HG02973 (cell line): ENCODE data around the gene AMACR.
A peak's percentile ranks its signal among the peaks of the same experiment; 100 is the strongest.

Source experiments
- ATAC-seq: cut with Tn5 transposase; IDR thresholded peaks from one replicate; pipeline ENCODE4 v1.9.1; 2021; ENCODE audit warnings: moderate library complexity; ENCODE audit not compliant: unreplicated experiment

The AMACR gene

DNA sequence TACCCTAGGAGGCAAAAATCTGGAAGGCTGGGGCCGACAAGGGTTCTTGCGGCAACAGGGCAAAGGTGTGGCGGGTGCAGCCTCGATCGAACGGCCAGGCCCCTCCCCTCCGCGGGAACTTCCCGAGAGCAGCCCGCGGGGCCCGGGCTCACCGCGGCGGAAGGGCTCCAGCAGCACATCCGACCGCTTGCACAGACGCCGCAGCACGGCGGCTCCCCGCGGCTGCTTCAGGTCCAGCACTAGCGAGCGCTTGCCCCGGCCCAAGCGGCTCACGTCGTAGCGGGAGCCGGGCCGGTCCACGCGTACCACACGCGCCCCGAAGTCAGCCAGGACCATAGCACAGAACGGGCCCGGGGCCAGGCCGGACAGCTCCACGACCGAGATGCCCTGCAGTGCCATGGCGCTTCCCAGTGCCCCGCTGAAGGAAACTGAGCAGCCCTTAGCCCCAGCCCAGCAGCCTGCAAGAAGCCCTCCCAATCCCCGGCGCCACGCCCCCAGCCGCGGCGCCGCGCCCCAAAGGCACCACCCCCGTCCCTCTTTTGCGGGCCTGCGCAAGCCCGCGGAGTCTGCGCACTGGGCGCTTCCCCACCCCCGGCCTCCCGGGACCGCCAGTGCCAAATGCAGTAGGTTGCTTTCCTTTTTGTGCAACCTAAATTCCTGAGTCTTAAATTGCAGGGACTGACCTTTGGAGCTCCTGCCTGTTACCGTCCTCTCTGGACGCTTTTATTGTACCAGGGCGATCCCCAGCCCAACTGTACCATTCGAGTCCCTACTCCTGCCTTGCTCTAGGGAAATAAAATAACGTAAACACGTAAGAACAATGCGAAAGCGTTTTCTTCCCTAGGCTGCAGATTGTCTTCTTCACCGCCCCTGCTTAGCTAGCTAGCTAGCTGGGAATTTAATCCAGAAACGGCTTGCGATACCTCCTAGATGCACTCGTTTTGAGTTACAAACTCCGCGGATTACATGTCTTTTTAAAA, at the start of gene AMACR:
Gene AMACR, minus strand, starts transcription at position 430 of the 980 bp plus-strand sequence. Its CDS starts 31 bp downstream, at position 399.
- ATAC-seq: peak; percentile 91

DNA sequence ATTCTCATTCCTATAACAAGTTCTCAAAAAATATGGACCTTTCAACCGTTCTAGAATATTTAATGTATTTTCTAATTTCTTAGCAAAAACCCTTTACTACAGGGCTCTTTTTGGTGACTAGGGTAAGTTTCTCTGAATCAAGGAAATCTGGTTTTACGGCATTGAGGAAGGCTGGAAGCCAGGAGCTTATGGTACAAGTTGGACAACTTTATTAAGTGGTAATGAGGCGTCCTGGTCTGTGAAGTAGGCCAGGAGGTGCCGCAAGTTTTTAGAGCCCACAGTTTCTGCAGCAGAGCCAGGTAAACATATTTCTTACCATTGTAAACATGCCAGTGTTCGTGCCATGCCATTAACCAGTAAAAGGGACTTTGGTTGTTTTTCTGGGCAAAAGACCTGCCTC, 49.7 kb upstream of the AMACR start:
- no peak for ATAC-seq

DNA sequence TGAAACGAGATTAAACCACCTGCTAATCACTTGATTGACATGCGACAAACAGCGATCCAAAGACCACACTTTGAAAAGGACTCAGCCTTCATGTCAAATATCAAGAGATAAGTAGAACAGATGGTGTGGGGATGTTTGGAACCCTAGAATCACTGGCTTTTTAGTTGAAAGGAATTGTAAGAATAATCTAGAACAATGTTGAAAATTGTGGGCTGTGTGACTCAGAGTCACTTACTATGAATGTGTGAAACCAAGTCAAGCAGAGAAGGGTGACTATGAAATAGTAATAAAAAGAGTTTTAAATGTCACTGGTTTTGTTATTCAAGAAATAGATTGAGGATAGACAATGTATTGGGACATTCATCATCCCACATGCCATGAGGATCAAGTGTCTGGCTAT, 49.3 kb upstream of the AMACR start:
- ATAC-seq: no peak

DNA sequence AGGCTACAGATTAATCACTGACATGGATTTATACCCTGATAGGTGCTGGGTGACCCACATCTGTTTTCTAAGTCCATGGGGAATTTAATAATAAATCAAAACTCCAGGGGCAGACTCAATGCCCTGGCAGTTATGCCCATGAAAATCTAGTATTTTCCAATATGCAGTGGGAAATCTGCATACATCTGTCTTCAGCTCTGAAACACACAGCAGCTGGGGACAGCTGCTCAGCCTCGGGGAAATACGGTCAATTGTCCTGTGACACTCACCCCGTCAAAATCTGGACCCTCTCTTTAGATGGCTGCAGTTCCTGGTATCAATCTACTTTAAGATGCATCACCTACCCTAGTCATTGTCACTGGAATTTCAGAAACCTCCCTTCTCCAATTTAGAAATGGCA, 47.8 kb upstream of the AMACR start:
- no peak for ATAC-seq

DNA sequence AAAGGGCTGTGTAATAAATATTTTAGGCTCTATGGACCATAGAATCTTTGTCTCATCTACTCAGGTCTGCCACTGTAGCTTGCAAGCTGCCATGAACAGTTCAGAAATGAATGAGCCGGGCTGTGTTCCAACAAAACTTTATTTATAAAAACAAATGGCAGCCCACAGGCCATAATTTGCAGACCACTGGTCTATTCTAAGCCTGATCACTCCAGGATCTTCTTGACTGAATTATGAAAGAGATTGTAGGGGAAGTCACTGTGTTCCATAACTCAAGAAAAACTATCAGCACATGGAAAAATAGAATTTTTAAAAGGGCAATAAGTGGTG, 46.5 kb upstream of the AMACR start:
- ATAC-seq: no peak

DNA sequence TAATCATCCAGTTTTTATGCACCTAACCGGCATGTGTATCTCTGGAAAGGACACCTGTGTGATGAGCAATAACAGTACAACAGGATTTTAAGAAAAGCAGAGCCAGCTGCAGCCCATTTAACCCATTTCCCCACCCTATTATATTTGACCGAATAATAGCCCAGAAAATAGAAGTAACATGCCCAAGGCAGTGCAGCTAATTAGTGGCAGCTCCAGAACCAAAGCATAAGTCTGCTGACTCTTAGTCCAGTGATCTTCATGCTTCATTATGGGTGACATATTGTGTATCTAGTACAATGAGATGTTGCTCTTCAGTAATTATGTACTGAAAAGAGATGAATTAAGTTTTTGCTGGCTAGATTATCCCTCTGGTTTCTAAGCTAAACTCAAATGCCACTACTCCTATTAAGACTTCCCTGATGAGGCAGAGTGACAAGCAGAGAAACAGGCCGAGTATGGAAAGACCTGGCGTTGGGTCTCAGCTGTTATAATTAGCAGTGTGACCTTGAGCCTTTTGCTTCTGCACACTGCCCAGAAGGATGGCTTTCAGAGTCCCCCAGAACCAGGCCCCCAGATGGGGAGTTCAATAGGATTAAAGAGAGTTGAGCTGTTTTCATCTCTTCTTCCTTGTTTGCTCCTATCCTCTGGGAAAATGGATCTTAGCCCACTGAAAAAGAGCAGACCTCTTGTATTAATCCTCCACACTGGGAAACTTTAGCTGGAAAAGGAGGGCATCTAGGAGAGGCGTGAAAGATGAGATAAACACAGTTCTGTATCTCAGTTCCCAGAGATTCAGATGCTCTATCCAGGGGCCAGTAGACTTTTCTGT, 45.9 kb upstream of the AMACR start:
- no peak for ATAC-seq

DNA sequence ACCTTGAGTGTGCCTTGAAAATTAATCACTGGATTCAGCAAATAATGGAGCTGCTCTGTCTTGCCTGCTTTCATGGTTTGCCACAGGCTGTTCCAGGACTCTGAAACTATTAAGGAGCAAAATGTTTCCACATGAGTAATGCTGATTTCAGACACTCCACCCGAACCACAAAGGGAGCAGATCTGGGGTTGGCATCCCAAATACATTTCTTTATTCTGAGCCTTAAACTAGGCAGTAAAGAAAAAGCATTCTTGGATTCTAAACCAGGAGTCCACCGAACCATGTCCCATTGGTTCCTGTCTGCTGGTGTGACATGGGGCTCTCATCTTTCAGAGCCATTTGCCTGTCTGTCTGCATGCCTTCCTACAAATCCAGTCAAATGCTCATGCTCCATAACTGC, 45.3 kb upstream of the AMACR start:
- no peak for ATAC-seq

DNA sequence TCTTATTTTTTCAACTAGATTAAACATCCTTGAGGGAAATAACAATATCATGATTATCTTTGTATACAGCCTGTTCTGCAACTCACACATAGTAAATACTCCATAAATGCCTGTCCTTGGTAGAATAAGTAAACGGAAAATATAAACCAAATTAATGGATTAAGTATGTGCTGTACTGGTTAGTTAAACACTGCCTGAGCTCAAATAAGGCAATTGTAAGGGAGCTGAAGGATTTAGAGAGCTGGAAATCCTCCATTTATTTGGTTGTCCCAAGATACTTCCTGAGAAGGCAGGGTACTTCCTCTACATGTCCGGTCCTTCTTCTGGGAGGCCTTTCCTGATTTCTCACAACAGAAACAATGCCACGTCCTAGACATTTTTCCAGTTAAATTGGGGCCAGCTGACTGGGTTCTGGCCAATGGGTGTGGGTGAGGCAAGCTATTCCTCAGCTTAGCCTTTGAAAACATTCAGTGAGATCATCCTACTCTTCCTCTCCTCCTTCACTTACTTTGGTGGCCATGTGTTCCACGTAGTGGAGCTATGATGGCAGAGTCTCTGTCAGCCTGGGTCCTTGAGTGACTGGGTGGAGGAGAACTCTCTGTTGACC, 43.6 kb upstream of the AMACR start:
- no peak for ATAC-seq

DNA sequence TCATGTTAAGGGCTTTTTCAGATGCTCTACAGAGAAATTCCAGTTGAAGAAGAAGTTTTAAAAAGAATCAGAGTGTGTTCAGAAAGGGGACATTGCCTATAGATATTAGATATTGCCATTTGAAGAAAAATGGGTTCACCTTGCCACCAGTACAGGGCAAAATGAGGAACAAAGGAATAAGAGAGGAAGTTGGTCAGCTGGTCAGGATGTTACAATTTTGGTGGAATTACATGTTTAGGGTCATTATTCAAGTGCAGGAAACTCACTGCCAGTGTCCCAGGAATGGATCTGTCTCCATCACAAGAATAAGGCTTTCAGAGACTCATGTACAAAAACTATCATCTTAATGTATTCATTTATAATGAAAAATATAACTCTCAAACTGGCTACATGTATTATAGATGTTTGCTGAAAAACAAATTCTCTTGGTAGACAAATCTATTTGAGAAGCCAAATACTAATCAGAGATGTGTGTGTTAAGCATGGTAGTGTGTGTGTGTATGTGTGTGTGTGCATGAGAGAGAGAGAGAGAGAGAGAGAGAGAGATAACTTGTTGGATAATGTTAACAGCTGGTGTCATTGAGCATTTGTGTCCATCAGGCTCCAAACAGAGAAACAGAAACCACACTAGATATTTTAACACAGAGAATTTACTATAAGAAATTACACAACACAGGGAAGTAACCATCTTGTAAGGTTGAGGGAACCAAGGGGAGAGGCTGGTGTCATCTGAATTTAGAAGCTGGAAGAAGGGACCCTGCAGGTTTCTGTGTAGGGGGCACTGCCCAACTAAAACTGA, 40.1 kb upstream of the AMACR start:
- no peak for ATAC-seq

DNA sequence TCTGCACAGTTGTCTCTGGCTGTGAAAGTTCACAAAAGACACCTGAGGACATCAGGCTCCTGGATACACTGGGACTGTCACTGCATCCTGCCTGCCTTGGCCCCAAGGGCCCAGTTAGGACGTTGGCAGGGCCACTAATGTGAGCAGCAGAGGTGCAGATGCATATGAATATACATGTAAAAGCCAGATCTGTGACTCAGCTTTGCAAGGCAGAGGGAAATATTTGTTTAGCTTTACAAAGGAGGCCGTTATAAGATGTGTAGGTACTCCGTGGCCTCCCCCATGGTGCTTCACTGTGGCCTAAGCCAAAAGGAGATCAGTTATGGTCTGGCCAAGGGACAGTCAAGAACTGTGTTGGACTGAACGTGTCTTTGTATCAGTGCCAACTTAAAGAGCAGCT, 39.3 kb upstream of the AMACR start:
- ATAC-seq: no peak

DNA sequence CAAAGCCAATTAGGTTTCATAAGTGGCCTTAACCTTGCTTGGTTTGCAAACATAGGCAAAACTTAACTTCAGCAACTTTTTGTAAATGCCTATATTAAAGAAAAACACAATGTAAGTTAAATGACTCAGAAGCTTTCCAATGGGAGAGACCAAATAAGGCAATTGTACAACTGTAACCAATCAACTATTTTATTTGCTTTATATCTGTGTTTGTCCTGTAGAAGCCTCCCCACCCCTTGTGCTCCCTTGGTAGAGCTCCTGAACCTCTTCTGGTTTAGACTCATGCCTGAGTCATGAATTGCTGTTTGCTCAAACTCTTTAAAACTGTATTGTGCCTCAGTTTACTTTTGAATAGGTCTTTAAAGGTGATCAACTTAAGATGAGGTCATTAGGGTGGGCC, 38.1 kb upstream of the AMACR start:
- no peak for ATAC-seq

DNA sequence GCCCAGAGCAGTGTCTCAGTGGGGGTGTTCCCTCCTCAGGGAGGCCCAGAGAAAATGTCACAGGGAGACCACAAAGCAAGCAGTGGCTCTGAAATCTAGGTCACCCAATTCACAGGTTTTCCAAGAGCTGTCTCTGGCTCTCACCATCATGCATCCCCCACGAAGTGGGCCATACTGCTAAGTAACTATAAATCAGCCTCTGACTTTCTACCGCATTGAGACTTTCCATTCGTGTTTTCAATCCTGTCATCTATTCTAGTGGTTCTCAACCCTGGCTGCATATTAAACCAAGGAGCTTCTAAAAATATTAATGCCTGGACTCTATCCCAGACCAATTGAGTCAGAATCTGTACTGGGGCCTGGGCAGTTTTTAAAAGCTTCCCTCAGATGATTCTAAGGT, 37.2 kb upstream of the AMACR start:
- ATAC-seq: no peak

DNA sequence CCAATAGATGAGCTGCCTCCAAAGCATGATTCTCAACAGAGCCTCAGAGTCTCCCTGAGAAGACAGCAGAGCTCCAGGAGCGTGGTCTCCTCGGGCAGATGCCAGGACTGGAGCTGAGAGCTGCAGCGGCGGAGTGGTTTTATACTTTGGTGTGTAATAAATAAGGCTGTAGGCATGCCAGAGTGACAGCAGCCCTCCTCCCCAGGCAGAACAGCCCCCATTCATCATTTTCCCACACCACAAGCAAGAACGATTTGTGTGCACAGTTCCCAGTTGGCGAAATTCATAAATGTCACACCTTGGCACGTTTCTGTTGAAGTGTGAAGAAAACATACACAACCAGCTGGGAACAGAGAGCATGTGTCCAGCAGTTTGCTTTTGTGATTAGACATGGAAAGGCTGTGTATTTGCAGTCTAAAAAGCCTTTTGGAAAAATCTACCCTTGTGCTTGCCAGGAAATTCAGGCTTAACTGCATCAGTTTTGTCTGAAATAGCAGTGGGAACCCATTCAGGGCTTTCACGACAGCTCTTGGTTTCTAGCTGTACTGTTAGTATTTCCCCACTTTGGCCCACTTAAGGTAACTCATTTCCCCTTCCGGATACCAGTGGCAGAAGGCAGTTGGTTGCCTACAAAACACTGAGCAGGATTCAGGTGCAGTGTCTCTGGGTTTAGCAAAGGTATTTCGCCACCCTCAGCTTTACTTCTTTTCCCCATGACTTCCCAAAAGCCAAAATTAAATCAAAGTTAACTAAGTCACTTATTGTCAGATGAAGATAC, 35.4 kb upstream of the AMACR start, which contains the start of gene C1QTNF3:
Gene C1QTNF3, minus strand, starts transcription at position 115 of the 778 bp plus-strand sequence. Its CDS starts 88 bp downstream, at position 27.
- no peak for ATAC-seq

DNA sequence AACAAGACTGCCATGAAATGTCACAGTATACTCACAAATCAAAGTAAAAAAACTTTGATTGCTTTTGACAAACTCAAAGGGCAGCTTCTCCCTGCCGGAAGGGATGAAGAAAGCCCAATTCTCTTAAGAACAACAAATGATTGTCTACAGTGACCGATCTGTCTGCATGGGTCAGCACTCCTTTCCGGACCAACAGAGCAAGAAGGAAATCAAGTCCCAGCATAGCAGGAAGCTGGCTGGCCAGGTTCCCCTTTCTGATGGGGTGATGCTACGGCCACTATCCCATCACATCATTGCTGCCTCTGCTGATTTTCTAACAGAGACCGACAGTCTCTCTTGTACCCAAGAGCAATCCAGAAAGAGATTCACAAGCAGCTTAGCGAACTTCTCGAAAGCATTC, 34.5 kb upstream of the AMACR start:
- ATAC-seq: no peak

DNA sequence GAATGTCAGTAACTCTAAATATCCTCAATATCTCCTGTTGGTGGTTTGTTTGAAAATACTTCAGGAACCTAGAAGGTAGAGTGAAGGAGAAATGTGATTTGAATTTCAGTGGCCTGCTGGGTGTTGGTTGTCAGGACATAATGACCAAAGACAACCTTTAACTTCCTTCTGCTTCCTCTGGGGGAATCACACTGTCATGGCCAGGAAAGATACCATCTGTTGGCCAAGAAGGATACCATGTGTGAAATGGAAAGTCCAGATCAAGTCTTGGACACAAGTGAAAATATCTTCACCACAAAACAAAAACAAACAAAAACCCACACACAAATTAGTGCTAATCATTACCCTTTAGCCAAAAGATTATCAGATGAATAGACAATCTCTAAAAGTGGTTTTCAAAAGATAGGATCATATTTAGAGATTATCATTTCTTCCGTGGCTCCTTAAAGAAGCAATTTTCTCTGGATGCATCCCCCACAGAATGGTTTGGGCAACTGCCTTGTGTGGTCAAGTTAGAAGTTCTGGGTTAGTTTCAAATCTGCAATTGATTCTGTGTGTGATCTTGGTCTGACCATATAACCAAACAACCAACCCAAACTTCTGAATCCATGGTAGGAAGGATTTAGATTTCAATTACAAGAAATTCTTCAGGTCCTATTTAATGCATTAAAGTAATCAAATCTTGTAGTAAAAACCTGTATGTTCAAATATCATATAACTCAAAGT, 33.6 kb upstream of the AMACR start:
- ATAC-seq: no peak

DNA sequence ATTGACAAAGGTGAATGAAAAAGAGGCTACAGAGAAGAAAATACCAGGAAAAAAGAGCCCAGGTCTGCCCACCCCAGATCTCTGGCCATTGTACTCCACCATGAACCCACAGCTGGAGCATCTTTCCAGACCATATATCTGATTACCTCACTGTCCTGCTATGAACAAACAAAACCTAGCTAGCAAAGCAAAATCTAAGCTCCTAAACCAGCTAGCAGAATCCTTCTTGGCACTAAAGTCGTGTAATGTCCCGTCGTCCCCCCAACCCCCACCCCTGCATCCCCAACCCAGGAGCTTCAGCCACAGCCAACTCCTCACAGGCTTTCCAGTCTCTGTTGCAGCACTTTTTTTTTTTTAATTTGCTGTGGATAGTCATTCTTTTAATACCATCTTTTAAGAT, 32.6 kb upstream of the AMACR start:
- ATAC-seq: no peak

DNA sequence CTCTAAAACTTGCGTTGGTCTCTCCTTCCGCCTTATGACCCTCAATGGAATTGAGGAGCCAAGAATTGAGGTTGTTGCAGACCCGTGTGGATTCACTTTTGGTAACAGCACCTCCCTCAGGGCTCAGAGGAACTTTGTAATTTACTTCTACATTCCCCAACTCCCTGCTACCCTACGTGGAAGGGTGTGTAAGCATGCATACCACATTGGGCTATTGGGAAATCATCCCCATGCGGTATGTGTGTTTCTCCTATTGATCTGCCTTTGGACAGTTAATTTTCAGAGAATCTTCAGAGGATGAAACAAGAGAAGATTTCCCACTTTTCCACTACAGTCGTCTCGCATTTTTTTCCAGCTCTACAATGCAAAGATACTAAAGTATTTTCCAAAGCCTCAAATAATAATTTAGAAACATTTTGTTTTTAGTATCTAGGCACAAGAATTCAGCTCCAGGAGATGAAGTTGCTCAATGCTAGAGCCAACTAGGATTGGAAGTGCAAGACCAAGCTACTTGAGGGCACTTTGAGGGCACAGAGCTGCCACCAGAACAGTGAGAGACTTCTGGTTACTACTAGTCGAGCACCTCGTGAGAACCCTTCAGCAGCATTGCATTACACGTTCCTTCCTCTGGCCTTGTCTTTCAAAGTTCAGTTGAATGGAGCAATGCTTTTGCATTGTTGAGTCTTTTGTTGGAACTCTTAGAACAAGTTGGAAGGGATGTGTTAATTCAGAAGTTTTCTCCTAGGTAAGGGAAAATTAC, 31.7 kb upstream of the AMACR start:
- ATAC-seq: no peak

DNA sequence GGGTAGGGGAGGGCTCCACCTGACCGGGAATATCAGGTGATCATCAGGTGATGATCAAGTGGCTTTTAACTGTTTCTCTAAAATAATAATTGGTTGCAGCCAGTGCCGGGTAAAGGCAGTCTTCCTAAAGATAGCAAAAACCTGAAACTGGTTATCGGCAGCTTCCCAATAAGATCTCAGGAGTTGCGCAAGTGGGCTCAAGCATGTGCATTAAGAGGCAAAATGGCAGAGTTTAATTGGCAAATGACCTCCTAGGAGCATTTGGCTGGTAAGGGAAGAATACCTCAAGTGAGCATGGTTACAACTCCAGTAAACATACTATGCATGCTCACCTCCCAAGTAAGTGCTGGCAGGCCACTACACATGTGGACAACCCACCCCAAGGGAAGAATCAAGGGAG, 31.0 kb upstream of the AMACR start:
- no peak for ATAC-seq

DNA sequence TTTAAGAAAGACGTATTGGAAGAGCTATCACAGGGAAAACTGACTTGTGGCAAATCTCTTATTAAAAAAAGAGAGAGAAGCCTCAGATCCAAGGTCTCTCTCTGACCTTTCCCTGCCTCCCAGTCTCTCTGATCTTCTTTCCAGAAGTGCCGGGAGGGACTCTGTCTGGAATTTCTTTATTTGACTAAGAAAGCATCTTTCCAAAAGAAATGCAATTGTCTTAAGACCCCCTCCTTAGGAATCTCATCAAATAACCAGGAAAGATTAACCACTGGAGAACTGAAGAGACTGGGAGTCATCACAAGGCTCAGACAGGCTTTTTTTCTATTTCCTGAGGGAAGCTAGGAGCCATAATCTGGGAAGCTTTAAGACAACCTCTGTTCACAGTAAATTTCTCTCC, 30.5 kb upstream of the AMACR start:
- ATAC-seq: no peak
